ENCODE results near the gene PLAGL2. TPM values are rescaled to one million over a fixed set of nuclear protein-coding genes. Genes with fewer than 3 reads are reported as not detected.

The PLAGL2 gene
- total RNA-seq, 1 donor from 2014 or later, result 6.7 TPM

GRCh38 chr20:32208499-32209154, 1.1 kb upstream of the PLAGL2 start:
- Histone ChIP-seq H3K9me3 (no peaks in the 10 kb centered on the region), H3K27ac (no peak overlapping the region), H3K4me3 (peak overlapping the region; percentile 95 to 97), H3K27me3 (no peaks in the 10 kb centered on the region), H3K4me1 (peaks cover 0 to 33% of the 10 kb centered on the region in 2 donors), H3K36me3 (peaks cover 0 to 11% of the 10 kb centered on the region in 2 donors)
- DNase-seq (ENCODE audit: low spot score in 2 of 2), result no peak
- no peak for TF ChIP-seq CTCF (IDR thresholded peaks at IDR 0.05)
- intact Hi-C loops (cut with DNase I), result loop anchor here (5.0 to 10.0 kb wide), 3 partner anchors 69 to 384 kb away; partner anchors contain the start of genes DUSP15, KIF3B and TTLL9

DNA sequence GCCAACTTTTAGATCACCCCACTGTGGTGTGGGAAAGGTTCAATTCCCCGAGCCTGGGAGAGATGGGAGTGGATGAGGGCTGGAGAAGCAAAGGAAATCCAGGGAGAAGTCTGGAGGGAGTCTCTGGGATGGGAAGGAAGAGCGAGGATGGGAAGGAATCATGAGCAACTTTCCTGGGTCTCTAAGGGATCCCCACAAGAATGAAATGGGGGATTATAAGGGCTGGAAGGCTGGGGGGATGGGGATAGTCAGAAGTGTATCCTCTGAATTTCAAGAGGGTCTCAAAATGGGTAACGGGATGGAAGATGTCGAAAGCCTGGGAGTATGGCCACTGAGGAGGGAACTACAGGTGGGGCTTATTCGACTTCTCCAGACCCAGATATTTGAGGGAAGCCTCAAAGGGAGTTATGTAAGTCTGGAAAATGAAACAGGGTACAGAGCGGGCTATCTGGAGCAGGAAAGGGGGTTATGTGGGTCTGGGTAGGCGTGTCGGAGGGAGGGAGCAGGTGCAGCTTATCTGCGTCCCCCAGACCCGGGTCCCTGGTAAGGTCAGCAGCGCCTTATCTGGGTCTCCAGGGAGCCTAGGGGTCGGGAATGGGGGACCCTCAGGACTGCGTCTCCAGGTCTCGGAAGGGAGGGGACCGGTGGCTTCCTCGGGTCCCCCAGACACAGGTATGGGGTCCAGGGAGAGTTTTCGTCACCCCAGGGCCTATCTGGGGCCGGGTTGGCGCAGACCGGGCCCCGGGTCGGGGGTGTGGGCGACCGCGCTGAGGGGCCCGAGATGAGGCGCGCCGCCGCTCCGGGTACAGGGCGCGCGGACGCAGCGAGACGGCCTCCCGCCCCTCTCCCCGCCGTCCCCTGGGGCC, 550 bp downstream of the PLAGL2 start:
- intact Hi-C loops (cut with DNase I), result loop anchor here (1.0 to 10.0 kb wide), 6 partner anchors 70 to 382 kb away; partner anchors contain the start of genes ASXL1, DUSP15, KIF3B and TM9SF4
- Histone ChIP-seq H3K27me3 (no peaks in the 10 kb centered on the region), H3K4me3 (peak overlapping the region; percentile 95 to 97), H3K27ac (peak overlapping the region; percentile 77 to 78), H3K9me3 (no peaks in the 10 kb centered on the region), H3K36me3 (peaks cover 2 to 6% of the 10 kb centered on the region in 2 donors), H3K4me1 (peaks cover 0 to 33% of the 10 kb centered on the region in 2 donors)
- DNase-seq (ENCODE audit: low spot score in 2 of 2), result no peak
- no peak for TF ChIP-seq CTCF (IDR thresholded peaks at IDR 0.05)

DNA sequence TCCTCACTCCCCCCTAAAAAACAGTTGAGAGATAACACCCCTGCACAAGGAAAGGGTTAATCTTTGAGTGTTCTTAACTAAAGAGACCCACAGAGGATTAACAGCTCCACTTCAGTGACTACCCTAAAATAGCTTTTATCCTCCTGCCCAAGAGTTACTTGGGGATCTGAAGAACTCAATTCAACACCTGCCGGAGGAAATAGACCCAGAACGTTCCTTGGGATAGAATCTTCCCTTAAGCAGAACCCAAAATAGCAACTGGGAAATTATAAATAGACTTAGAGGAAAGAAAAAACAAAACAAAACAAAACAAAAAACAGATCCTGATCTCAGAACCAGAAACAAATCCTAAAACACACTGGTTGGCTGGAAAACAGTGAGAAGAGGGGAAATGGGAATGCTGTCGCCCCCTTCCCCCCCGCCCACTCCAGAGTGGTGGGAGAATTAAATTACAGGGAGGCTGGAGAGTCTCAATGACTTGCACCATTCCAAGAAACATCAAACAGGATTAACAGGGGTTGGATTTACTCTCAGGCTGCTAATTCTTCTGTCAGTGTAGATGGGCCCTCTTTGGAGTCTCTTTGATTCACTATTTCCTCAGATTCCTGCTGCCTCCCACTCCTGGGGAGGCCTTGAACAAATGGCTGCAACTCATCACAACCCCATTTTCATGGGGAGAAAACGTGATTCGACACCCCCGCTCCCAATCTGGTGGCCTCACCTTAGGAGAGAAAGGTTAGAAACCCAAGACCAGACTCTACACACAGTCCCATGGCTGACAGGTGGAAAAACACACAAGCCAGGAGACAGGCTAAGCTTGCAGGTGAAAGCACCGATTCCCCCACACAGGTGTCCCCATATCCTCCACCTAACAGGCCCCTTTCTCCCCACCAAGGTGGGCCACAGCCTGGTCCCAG, 1.4 kb downstream of the PLAGL2 start:
- DNase-seq (ENCODE audit: low spot score in 2 of 2), result no peak
- Histone ChIP-seq H3K4me3 (peak overlapping the region; percentile 95 to 97), H3K4me1 (peaks cover 0 to 33% of the 10 kb centered on the region in 2 donors), H3K36me3 (peaks cover 10 to 13% of the 10 kb centered on the region in 2 donors), H3K9me3 (no peaks in the 10 kb centered on the region), H3K27ac (peak overlapping the region; percentile 77 to 78), H3K27me3 (no peaks in the 10 kb centered on the region)
- no peak for TF ChIP-seq CTCF (IDR thresholded peaks at IDR 0.05)
- intact Hi-C loops (cut with DNase I), result loop anchor here (5.0 to 10.0 kb wide), 3 partner anchors 71 to 381 kb away; partner anchors contain the start of genes DUSP15, KIF3B and TTLL9

DNA sequence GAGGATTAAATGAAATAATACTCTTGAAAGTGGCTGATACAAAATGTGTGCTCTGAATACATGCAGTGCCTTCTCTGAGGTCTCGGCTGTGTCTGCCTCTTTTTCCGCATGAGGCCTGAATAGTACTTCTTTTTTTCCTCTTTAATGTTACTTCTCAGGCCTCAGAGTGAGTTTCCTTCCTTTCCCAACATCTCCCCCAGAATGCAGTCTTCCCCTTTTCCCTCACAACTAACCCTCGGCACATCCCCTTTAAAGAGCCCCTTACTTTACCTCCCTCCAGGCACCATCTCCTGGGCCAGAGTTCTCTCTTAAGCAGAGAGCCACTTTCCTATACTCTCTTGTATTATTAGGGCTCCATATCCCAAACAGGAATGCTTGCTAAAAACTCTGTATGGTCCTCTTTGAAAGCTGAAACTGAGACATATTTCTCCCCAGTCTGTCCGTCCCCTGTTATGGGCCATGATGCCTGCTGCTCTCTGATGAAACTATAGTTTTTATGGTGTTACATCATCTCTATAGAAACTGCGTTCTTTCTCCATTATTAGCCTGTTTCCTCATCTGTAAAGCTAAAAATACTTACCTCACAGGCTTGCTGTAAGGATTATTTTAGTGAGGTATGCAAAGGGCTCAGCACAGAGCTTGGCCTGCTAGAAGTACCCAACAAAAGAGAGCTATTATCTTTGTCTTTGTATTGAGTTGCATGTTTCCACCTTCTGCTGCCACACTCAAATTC, 2.3 kb downstream of the PLAGL2 start:
- H3K27me3 ChIP-seq, result no peaks in the 10 kb centered on the region
- no peak for TF ChIP-seq CTCF (IDR thresholded peaks at IDR 0.05)
- no peak for DNase-seq (ENCODE audit: low spot score in 2 of 2)
- peaks cover 0 to 33% of the 10 kb centered on the region in 2 donors for H3K4me1 ChIP-seq
- peaks cover 16 to 17% of the 10 kb centered on the region in 2 donors for H3K36me3 ChIP-seq
- H3K9me3 ChIP-seq, result no peaks in the 10 kb centered on the region
- H3K4me3 ChIP-seq, result peak overlapping the region in 1 of 2 donors; percentile 95
- H3K27ac ChIP-seq, result peak overlapping the region; percentile 19 to 78
- intact Hi-C loops (cut with DNase I), result loop anchor here (5.0 to 10.0 kb wide), 3 partner anchors 72 to 380 kb away; partner anchors contain the start of genes DUSP15, KIF3B and TTLL9

Measured in ascending aorta (tissue), 2 donors.